Measurements from ENCODE around the gene ZFAND6.

Gene ZFAND6

DNA sequence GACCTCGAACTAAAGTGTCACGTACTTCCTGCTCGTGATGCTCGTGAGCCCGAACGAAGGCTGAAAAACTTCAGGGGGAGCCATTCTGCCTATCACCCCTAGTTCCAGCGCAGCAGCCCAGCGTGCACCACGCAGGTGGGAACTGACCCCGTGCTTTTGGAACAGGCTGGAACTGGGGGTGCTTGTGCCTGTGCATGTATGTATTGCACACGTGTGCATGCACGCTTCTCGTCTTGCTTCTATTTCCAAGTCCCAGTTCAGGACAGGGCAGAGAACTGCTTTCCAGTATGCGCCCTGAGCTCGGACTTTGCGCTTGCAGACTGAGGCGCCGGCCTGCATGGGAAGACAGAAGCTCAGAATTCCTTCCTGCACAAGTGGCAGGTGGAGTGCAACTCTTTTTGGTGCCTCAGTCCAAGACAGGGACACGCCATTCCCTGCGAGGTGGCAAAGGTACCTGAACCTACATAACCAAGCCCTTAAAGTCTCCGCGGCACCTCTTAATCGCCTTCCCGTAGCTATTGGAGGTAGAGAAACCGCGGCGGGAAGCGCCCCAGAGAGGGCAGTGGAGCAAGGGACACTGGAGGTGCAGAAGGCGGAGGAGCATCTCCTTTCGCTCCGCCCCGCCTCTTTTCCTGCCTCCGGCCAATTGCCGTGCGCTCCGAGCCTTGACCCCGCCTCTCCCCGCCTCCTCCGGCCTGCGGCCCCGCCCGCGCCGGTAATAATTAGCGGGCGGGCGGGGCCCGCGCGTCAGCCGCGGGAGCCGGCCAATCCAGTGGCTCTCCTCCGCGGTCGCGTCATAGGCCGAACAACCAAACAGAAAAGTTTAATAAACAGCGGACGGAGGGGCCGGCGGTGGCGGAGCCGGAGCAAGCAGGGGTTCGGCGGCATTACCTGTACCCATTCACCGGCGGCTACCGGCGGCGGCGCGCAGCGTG, at the start of gene ZFAND6:
Gene ZFAND6, plus strand, starts transcription at position 826 of the 935 bp plus-strand sequence. CDS start 60,669 bp downstream, outside the sequence.
- TF ChIP-seq ESRRG (CRISPR knock-in tag; IDR thresholded peaks at IDR 0.05) (no peak), GLIS3 (CRISPR knock-in tag; IDR thresholded peaks at IDR 0.05) (no peak), TOX (CRISPR knock-in tag; IDR thresholded peaks at IDR 0.05; ENCODE audit: borderline replicate concordance) (no peak), ZNF8 (CRISPR knock-in tag; IDR thresholded peaks at IDR 0.05) (no peak), ZFP30 (CRISPR knock-in tag; IDR thresholded peaks at IDR 0.05) (no peak), POU6F1 (CRISPR knock-in tag; IDR thresholded peaks at IDR 0.05; ENCODE audit: borderline replicate concordance, low read depth) (no peak), ZFP3 (CRISPR knock-in tag; IDR thresholded peaks at IDR 0.05) (no peak), RARB (CRISPR knock-in tag; IDR thresholded peaks at IDR 0.05) (no peak), ZNF565 (CRISPR knock-in tag; conservative IDR thresholded peaks at IDR 0.05; ENCODE audit: low read depth) (no peak), TSHZ2 (CRISPR knock-in tag; IDR thresholded peaks at IDR 0.05) (no peak), SNAI2 (CRISPR knock-in tag; IDR thresholded peaks at IDR 0.05) (no peak), ISL1 (CRISPR knock-in tag; IDR thresholded peaks at IDR 0.05) (no peak), ZNF70 (CRISPR knock-in tag; IDR thresholded peaks at IDR 0.05) (no peak), OSR1 (CRISPR knock-in tag; IDR thresholded peaks at IDR 0.05) (no peak), TCF4 (CRISPR knock-in tag; IDR thresholded peaks at IDR 0.05; ENCODE audit: borderline replicate concordance) (no peak), CSDC2 (CRISPR knock-in tag; IDR thresholded peaks at IDR 0.05) (no peak), PPARA (CRISPR knock-in tag; IDR thresholded peaks at IDR 0.05; ENCODE audit: borderline replicate concordance) (no peak)
- TF ChIP-seq, protein P1, sequence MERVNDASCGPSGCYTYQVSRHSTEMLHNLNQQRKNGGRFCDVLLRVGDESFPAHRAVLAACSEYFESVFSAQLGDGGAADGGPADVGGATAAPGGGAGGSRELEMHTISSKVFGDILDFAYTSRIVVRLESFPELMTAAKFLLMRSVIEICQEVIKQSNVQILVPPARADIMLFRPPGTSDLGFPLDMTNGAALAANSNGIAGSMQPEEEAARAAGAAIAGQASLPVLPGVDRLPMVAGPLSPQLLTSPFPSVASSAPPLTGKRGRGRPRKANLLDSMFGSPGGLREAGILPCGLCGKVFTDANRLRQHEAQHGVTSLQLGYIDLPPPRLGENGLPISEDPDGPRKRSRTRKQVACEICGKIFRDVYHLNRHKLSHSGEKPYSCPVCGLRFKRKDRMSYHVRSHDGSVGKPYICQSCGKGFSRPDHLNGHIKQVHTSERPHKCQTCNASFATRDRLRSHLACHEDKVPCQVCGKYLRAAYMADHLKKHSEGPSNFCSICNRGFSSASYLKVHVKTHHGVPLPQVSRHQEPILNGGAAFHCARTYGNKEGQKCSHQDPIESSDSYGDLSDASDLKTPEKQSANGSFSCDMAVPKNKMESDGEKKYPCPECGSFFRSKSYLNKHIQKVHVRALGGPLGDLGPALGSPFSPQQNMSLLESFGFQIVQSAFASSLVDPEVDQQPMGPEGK (CRISPR knock-in tag; IDR thresholded peaks at IDR 0.05; ENCODE audit: borderline replicate concordance): no peak
- TF ChIP-seq, protein P2, sequence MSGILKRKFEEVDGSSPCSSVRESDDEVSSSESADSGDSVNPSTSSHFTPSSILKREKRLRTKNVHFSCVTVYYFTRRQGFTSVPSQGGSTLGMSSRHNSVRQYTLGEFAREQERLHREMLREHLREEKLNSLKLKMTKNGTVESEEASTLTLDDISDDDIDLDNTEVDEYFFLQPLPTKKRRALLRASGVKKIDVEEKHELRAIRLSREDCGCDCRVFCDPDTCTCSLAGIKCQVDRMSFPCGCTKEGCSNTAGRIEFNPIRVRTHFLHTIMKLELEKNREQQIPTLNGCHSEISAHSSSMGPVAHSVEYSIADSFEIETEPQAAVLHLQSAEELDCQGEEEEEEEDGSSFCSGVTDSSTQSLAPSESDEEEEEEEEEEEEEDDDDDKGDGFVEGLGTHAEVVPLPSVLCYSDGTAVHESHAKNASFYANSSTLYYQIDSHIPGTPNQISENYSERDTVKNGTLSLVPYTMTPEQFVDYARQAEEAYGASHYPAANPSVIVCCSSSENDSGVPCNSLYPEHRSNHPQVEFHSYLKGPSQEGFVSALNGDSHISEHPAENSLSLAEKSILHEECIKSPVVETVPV (CRISPR knock-in tag; IDR thresholded peaks at IDR 0.05): no peak
- TF ChIP-seq, protein P3, sequence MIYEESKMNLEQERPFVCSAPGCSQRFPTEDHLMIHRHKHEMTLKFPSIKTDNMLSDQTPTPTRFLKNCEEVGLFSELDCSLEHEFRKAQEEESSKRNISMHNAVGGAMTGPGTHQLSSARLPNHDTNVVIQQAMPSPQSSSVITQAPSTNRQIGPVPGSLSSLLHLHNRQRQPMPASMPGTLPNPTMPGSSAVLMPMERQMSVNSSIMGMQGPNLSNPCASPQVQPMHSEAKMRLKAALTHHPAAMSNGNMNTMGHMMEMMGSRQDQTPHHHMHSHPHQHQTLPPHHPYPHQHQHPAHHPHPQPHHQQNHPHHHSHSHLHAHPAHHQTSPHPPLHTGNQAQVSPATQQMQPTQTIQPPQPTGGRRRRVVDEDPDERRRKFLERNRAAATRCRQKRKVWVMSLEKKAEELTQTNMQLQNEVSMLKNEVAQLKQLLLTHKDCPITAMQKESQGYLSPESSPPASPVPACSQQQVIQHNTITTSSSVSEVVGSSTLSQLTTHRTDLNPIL (CRISPR knock-in tag; IDR thresholded peaks at IDR 0.05; ENCODE audit: low read depth): no peak
- peak; percentile 98 for ATAC-seq

DNA sequence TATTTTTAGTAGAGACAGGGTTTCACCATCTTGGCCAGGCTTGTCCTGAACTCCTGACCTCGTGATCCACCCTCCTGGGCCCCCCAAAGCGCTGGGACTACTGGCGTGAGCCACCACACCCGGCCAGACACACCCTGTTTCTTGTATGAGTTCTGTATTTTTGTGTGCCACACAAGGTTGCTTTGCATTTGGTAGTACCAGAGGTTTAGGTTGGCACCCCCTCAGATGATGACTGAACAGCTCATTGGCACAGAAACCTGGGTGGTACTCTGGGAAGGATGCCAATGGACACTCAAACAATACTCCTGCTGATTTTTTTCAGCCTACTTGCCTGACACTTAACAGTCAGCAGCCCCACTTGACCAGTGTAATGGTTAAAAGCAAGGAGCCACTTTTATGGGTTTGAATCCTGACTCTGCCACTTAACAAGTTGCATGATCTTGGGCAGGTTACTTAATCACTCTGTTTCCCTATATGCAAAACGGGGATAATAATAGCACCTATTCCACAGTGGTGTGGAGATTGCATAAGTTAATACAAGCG, 49.3 kb upstream of the ZFAND6 start:
- ATAC-seq: peak; percentile 55
- TF ChIP-seq OSR1 (CRISPR knock-in tag; IDR thresholded peaks at IDR 0.05) (no peak), PPARA (CRISPR knock-in tag; IDR thresholded peaks at IDR 0.05; ENCODE audit: borderline replicate concordance) (no peak), ISL1 (CRISPR knock-in tag; IDR thresholded peaks at IDR 0.05) (no peak), GLIS3 (CRISPR knock-in tag; IDR thresholded peaks at IDR 0.05) (no peak), ARNTL (CRISPR knock-in tag; IDR thresholded peaks at IDR 0.05; ENCODE audit: borderline replicate concordance, low read depth) (no peak), CSDC2 (CRISPR knock-in tag; IDR thresholded peaks at IDR 0.05) (no peak), ZFP3 (CRISPR knock-in tag; IDR thresholded peaks at IDR 0.05) (no peak)
- TF ChIP-seq, protein P1 (CRISPR knock-in tag; IDR thresholded peaks at IDR 0.05; ENCODE audit: borderline replicate concordance): no peak
- TF ChIP-seq, protein P2 (CRISPR knock-in tag; IDR thresholded peaks at IDR 0.05): no peak

DNA sequence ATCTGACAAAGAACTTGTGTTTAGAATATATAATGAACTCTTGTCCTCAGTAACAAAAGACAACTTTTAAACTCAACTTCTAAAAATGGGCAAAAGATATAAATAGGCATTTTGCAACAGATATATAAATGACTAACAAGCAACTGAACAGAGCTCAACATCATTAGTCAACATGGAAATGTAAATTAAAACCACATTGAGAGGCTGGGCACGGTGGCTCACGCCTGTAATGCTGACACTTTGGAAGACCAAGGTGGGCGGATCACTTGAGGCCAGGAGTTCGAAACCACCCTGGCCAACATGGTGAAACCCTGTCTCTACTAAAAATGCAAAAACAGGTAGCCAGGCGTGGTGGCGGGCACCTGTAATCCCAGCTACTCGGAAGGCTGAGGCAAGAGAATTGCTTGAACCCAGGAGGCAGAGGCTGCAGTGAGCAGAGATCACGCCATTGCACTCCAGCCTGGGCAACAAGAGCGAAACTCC, 48.4 kb upstream of the ZFAND6 start:
- peak; percentile 85 for ATAC-seq

Data from SK-N-SH treated with all-trans-retinoic acid at 6 μM for 48 hours (cell line).